Activated CD4-positive, alpha-beta T cell treated with anti-CD3 and anti-CD28 coated beads, Interleukin-2, amount 10 ng/mL, durations not matched to agents 24 days and 14 days (primary cell): Measurements from ENCODE around the gene SUSD2. TPM values are rescaled to one million over a fixed set of nuclear protein-coding genes. Genes with fewer than 3 reads are reported as not detected.
"Not testable (repeated sequence)": the region's sequence is repeated elsewhere in the genome, so short reads cannot be mapped to it uniquely, and the experiment has no call there.

ENCODE experiments used
- DNase-seq: peaks from one replicate; pipeline ENCODE4 v3.0.0; 2022
- H3K27ac Mint-ChIP-seq: one replicate; pipeline ENCODE4 v1.8.0; 2022; ENCODE audit warnings: mild to moderate bottlenecking, mixed read lengths
- H3K27me3 Mint-ChIP-seq: one replicate; pipeline ENCODE4 v1.8.0; 2022; ENCODE audit warnings: mixed read lengths
- H3K36me3 Mint-ChIP-seq: one replicate; pipeline ENCODE4 v1.8.0; 2022; ENCODE audit warnings: low read depth, mild to moderate bottlenecking, mixed read lengths
- H3K4me1 Mint-ChIP-seq: one replicate; pipeline ENCODE4 v1.8.0; 2021; ENCODE audit warnings: mixed read lengths
- H3K4me3 Mint-ChIP-seq: one replicate; pipeline ENCODE4 v1.8.0; 2022; ENCODE audit warnings: mild to moderate bottlenecking, moderate library complexity, mixed read lengths
- H3K9me3 Mint-ChIP-seq: one replicate; pipeline ENCODE4 v1.8.0; 2021; ENCODE audit warnings: mixed read lengths
- intact Hi-C: fragments of 100-400 bp; cut with micrococcal nuclease; formaldehyde crosslinking; loops from one replicate; pipeline ENCODE4 v1.15.1; 2023
- total RNA-seq: library from RNA; stranded (reverse); gene quantifications from 2 replicates; pipeline ENCODE4 v1.2.3, GENCODE V29; 2022

The SUSD2 gene
- total RNA-seq, 1 donor from 2014 or later, result 0.75 TPM

DNA sequence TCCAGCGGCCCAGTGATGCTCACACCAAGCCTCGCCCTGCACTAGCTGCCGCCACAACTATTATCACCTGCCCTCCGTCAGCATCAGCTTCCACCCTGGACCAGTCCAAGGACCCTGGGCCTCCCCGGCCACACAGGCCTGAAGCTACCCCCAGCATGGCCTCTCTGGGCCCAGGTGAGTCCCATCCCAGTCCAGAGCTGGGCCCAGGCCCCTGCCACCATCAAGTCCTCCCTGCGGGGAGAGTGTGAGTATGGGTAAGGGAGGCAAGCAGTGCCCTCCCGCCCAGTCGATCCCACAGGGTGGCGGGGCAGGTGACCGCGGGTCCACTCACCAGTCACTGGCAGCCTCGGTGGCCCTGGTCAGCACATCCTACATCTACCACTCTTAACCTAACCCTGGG, 9.5 kb upstream of the SUSD2 start:
- DNase-seq, result no peak
- H3K36me3 Mint-ChIP-seq, result peaks cover 23% of the 10 kb centered on the region
- H3K4me1 Mint-ChIP-seq, result no peaks in the 10 kb centered on the region
- H3K4me3 Mint-ChIP-seq, result no peak overlapping the region
- no peaks in the 10 kb centered on the region for H3K9me3 Mint-ChIP-seq
- H3K27me3 Mint-ChIP-seq, result no peaks in the 10 kb centered on the region
- intact Hi-C loops, result no loop called here
- H3K27ac Mint-ChIP-seq, result no peak overlapping the region

DNA sequence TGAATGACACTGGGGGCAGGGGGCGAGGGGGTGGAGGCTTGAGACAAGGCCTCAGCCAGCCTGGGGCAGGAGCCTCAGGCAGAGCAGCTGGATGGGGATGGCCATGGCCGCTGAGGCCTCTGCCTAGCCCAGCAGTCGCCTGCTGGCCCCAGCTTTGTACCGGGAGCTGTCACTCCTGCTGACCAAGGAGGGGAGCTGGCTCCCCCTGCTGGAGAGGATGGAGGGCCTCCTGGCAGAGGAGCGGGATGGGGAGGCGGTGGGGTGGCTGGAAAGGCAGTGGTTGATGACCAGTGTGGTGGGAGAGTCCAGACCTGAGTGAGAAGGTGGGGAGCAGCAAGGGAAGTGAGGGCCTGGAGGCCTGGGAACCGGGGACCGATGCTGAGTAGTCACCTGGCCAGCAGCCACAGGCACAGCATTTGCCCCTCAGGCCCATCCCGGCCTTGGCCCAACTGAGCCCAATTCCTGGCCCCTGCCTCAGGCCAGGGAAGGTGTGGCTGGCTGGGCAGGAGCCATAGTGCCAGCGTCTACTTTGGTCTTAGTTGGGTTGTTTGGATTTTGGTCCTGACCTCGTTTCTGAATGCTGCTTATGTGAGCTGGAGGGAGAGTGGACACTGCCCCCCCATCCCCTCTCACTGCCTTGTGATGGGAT, 6.0 kb upstream of the SUSD2 start:
- Mint-ChIP-seq H3K9me3 (no peaks in the 10 kb centered on the region), H3K36me3 (peaks cover 18% of the 10 kb centered on the region), H3K27me3 (no peaks in the 10 kb centered on the region), H3K4me3 (no peak overlapping the region), H3K27ac (no peak overlapping the region), H3K4me1 (no peaks in the 10 kb centered on the region)
- intact Hi-C loops, result no loop called here
- DNase-seq, result peak; percentile 89

DNA sequence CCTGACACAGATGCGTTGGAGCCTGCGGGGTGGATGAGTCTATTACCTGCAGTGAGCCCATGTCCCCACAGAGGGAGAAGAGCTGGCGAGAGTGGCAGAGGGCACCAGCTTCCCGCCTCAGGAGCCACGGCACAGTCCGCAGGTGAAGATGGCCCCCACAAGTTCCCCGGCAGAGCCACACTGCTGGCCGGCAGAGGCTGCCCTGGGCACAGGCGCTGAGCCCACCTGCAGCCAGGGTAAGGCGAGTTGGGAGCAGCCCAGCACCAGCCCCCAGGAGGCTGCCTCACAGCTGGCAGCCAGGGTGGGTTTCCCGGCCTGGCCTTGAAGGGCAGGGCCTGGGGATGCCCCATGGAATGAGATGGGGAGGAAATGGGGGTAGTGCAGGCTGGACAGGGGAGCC, 5.2 kb upstream of the SUSD2 start:
- Mint-ChIP-seq H3K27ac (no peak overlapping the region), H3K9me3 (no peaks in the 10 kb centered on the region), H3K27me3 (no peaks in the 10 kb centered on the region), H3K36me3 (peaks cover 18% of the 10 kb centered on the region), H3K4me1 (no peaks in the 10 kb centered on the region), H3K4me3 (no peak overlapping the region)
- intact Hi-C loops, result no loop called here
- no peak for DNase-seq

DNA sequence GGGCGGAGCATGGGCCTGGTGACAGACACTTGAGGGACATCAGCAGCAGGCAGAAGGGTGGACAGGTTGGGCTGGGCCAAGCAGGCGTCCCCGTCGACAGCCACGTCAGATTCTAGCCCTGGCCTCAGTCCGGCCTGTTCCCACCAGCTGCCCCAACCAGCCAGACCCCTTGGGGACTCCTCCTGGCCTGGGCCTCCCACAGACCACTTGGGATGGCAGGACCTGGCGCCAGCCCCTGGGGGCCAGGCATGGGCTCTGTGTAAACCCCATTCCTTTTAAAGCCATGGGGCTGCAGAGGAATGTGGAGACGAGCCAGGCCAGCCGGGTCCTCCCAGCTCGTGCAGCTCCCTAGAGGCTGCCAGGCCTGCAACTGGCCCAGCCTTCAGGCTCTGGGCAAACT, 4.7 kb upstream of the SUSD2 start:
- no peaks in the 10 kb centered on the region for H3K4me1 Mint-ChIP-seq
- H3K36me3 Mint-ChIP-seq, result peaks cover 17% of the 10 kb centered on the region
- intact Hi-C loops, result no loop called here
- H3K9me3 Mint-ChIP-seq, result no peaks in the 10 kb centered on the region
- no peak overlapping the region for H3K27ac Mint-ChIP-seq
- no peaks in the 10 kb centered on the region for H3K27me3 Mint-ChIP-seq
- H3K4me3 Mint-ChIP-seq, result no peak overlapping the region
- DNase-seq, result no peak

DNA sequence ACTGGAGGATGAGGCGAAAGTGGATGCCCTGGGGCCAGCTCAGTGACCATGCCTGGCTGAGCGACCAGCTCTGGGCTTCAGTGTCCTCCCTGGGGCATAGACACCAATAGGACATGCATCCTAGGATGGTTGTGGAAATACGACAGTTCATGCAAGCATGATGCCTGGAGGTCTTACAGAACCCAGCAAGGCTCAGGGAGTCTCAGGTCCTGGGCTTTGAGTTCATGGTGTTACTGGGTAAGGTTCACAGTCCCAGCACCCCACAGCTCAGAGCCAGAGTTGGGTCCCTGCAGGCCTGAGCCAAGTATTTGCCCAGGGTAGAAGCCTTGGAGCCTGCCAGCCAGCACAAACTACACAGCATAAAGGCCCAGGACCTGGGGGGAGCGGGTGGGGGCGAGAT, 4.2 kb upstream of the SUSD2 start:
- intact Hi-C loops, result no loop called here
- Mint-ChIP-seq H3K4me1 (no peaks in the 10 kb centered on the region), H3K27ac (no peak overlapping the region), H3K27me3 (no peaks in the 10 kb centered on the region), H3K36me3 (peaks cover 13% of the 10 kb centered on the region), H3K4me3 (no peak overlapping the region), H3K9me3 (no peaks in the 10 kb centered on the region)
- no peak for DNase-seq

DNA sequence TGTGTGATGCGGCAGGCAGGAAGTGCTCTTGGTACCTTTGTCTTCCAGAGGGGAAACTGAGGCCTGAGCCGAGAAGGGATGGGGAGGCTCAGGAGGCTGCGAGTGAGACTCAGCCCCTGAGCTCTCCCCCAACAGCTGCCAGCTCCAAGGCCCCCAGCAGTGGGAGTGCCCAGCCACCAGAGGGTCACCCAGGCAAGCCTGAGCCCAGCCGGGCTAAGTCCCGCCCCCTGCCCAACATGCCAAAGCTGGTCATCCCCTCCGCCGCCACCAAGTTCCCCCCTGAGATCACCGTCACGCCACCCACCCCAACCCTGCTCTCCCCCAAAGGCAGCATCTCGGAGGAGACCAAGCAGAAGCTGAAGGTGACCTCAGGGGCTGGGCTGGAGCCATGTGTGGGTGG, 3.8 kb upstream of the SUSD2 start:
- intact Hi-C loops, result no loop called here
- Mint-ChIP-seq H3K9me3 (no peaks in the 10 kb centered on the region), H3K4me1 (no peaks in the 10 kb centered on the region), H3K36me3 (peaks cover 12% of the 10 kb centered on the region), H3K27me3 (no peaks in the 10 kb centered on the region), H3K27ac (no peak overlapping the region), H3K4me3 (no peak overlapping the region)
- DNase-seq, result no peak

DNA sequence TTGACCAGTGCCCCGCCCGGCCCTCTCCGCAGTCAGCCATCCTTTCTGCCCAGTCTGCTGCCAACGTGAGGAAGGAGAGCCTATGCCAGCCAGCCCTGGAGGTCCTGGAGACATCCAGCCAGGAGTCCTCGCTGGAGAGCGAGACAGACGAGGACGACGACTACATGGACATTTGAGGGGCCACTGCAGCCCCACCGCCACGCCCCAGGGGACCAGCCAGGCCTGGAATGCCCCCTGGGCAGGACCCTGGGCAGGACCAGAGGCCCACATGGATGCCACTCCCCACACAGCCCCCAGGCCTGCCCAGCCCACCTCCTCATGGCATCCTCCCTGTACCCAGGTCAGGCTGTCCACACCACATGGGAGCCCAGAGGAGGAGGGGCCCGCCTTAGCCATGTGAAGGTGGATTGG, 3.3 kb upstream of the SUSD2 start:
- Mint-ChIP-seq H3K9me3 (no peaks in the 10 kb centered on the region), H3K27me3 (no peaks in the 10 kb centered on the region), H3K4me3 (no peak overlapping the region), H3K36me3 (peaks cover 10% of the 10 kb centered on the region), H3K27ac (no peak overlapping the region), H3K4me1 (no peaks in the 10 kb centered on the region)
- intact Hi-C loops, result no loop called here
- no peak for DNase-seq

DNA sequence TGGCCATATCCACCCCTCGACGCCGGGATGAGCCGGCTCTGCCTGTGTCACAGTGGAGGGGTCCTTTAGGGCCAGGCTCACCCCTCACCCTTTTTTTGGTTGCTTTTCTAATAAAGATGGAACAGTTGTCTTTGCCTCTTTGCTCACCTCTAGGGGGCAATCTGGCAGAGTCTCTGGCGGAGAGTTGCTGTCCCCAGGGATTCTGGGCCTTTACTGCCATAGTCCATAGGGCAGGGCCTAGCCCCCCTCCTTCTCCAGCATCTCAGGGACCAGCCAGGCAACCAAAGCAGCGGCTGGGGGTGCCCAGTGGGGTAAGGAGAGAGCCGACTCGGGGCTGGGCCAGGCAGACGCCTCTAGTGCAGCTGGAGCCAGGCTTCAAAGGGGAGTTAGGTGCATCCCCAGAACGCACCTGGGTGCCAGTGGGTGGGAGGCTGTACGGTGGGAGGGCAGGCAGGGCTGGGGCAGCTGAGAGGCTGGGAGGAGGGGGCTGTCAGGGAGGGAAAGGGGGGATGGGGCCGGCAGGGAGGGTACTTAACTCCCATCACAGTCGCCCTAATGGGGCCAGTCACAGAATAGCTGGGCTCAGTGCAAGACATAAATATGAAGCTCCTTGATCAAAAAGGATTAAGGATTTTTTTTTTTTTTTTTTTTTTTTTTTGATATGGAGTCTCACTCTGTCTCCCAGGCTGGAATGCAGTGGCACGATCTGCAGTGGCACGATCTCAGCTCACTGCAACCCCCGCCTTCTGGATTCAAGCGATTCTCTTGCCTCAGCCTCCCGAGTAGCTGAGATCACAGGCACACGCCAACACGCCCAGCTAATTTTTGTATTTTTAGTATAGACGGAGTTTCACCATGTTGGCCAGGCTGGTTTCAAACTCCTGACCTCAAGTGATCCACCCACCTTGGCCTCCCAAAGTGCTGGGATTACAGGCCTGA, 2.5 kb upstream of the SUSD2 start:
- Mint-ChIP-seq H3K27ac (no peak overlapping the region), H3K4me1 (no peaks in the 10 kb centered on the region), H3K9me3 (no peaks in the 10 kb centered on the region), H3K36me3 (peaks cover 8% of the 10 kb centered on the region), H3K4me3 (no peak overlapping the region), H3K27me3 (no peaks in the 10 kb centered on the region)
- DNase-seq, result no peak
- intact Hi-C loops, result no loop called here

DNA sequence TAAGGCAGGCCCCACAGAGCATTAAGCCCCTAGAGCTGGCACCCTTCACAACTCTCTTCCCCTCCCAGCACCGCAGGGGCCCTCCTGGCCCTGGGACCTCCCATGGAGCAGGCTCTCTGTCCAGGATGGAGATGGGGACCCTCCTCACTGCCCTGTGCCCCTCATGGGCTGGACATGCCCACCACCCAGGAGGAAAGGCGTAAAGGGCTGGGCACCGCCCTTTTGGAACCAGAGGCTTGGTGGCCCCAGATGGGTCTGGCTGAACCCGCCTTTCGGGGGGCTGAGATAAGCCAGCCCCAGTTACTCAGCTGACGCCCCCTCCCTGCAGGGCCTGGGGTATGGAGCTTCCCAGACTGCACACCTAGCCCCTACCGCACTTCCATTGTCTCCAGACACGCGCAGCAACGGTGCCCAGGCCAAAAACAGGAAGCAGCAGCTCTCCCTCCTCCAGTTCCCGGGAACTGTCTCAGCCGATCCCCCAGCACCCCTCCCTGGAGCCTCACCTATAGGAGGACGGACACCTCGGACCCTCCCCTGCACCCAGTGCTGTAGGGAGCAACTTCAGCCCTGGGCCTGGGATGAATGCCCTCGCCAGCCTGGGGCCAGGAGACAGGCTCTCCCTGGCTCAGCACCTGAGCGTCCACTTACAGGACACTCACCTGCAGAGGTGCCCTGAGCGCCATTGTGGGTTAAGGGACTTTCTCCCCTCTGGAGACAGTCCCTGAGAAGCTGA, 1.6 kb upstream of the SUSD2 start:
- Mint-ChIP-seq H3K9me3 (no peaks in the 10 kb centered on the region), H3K27ac (no peak overlapping the region), H3K4me1 (no peaks in the 10 kb centered on the region), H3K4me3 (no peak overlapping the region), H3K27me3 (no peaks in the 10 kb centered on the region), H3K36me3 (peaks cover 6% of the 10 kb centered on the region)
- no peak for DNase-seq
- intact Hi-C loops, result no loop called here

DNA sequence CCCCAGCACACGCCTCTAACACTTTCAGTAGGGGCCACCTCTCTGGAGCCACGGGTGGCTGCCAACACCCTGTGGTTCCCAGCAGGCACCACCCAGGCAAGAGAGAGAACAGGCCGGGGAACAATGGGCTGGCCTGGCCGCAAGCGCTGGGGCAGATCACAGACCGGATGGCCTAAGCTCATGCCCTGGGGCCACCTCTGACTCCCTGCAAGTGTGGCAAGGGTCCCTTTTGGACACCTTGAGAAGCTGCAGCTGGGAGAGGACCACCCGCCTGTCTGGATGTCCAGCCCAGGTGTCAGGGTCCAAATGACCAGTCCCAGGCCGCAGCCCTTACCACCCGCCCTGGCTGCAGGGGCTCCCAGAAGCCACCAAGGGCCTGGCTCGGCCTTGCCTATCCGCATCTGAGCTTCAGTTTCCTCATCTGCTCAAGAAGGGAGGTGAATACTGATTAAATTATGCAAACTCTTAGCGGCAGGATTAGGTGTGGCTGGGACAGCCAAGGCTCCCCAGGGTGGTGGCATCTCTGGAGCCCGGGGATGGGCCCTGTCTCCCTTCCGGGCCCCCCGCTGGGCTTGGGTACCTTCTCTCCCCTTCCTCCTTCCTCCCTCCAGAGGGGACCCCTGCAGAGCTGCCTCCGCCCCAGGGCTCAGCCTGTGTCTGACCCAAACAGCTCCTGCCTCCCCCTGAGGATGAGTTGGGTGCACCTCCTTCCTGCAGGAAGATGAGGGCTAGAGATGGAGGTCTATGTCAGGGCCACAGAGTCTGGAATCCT, 785 bp upstream of the SUSD2 start:
- Mint-ChIP-seq H3K4me1 (no peaks in the 10 kb centered on the region), H3K36me3 (peaks cover 4% of the 10 kb centered on the region), H3K27ac (no peak overlapping the region), H3K9me3 (no peaks in the 10 kb centered on the region), H3K4me3 (no peak overlapping the region), H3K27me3 (no peaks in the 10 kb centered on the region)
- intact Hi-C loops, result no loop called here
- DNase-seq, result no peak

DNA sequence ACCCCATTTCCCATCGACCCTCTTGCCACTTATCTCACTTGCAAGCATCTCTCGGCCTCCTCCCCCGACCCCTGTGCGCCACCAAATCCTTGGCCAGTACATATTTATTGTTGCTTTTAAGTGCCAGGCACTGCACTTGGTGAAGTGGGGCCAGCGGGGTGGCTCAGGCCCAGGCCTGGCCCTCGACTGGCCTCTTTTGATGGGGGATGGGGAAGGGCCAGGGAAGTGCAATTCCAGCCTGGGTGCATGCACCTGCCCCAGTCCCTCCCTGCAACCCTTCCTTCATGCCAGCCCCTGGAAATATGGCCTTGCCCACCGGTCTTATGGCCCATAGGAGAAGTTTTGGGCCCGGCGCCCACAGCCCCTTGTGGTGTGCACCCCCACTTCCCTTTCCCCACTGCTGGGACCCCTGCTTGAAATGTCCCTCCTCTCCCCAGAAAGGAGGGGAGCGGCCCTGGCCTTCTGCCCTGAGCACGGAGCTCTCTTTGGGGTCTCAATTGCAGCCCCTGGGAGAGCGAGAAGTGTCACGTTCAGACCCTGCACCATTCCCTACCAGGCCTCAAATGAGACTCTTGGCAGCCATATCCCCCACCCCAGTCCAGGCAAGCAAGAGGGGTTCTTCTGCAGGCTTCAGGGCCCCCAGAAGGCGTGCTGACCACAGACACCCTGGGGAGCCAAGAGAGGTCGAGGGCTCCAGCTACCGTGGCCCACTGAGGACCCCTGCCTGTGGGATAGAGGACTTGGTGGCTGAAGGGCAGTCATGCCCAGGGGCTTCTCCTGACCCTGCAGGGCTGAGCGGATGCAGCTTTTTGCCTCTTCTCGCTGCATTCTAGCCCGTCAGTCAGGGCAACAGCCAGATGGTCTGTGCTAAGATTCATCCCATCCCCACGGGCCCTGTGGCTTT, 961 bp downstream of the SUSD2 start:
- Mint-ChIP-seq H3K4me3 (no peak overlapping the region), H3K4me1 (no peaks in the 10 kb centered on the region), H3K36me3 (no peaks in the 10 kb centered on the region), H3K27ac (no peak overlapping the region), H3K9me3 (no peaks in the 10 kb centered on the region), H3K27me3 (no peaks in the 10 kb centered on the region)
- no peak for DNase-seq
- intact Hi-C loops, result no loop called here

DNA sequence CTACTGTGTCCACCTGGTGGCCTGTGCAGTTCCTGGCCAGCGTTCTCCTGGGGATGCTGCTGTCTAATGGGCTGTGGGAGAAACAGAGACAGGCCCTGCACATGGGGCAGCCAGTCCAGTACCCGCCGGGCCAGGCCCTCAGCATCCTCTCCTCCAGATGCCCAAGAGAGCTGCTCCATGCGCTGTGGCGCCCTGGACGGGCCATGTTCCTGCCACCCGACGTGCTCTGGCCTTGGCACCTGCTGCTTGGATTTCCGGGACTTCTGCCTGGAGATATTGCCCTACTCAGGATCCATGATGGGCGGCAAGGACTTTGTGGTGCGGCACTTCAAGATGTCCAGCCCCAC, 1.6 kb downstream of the SUSD2 start:
- H3K9me3 Mint-ChIP-seq, H3K4me3 Mint-ChIP-seq, H3K27ac Mint-ChIP-seq, H3K36me3 Mint-ChIP-seq, H3K4me1 Mint-ChIP-seq, intact Hi-C loops, H3K27me3 Mint-ChIP-seq, DNase-seq: not testable (repeated sequence)
